IMR-90 (cell line): ENCODE data around the gene SARM1. TPM values are rescaled to one million over a fixed set of nuclear protein-coding genes. Genes with fewer than 3 reads are reported as not detected.

Experiments
- ATAC-seq: fragments of 200-7000 bp; cut with Tn5 transposase; 2 replicates; pipeline ENCODE4 v1.9.1; 2020; ENCODE audit warnings: low read depth, mild to moderate bottlenecking, moderate library complexity
- BruUV-seq: library from RNA; stranded (reverse); fragments of 400-500 nt; replicated peaks from 2 replicates; lab custom pipeline; 2021; lab: Mats Ljungman, UMichigan
- CTCF ChIA-PET: fragments of 300-600 bp; formaldehyde crosslinking; extraction: SDS; loops from one replicate; lab custom pipeline; 2021; ENCODE audit warnings: antibody characterized with exemption; lab: Yijun Ruan, JAX
- POLR2A ChIA-PET: fragments of 300-600 bp; sonication (Branson Sonifier 250); formaldehyde crosslinking; loops from one replicate; lab custom pipeline; 2022; ENCODE audit warnings: antibody characterized with exemption; ENCODE audit not compliant: unreplicated experiment; lab: Charles Lee
- DNase-seq: peaks from one replicate; pipeline ENCODE4 v3.0.0; 2013
- H2AFZ ChIP-seq: replicated peaks from 2 replicates; pipeline ENCODE3; 2013; ENCODE audit warnings: low read length, mild to moderate bottlenecking; ENCODE audit not compliant: poor library complexity
- H2AK5ac ChIP-seq: 2 replicates; pipeline ENCODE4 v1.6.1; 2013; ENCODE audit warnings: low read depth, low read length, inconsistent platforms
- H2AK9ac ChIP-seq: replicated peaks from 2 replicates; pipeline ENCODE3; 2013; ENCODE audit warnings: mild to moderate bottlenecking, low read depth, low read length, moderate library complexity; ENCODE audit not compliant: poor library complexity
- H2BK120ac ChIP-seq: 2 replicates; pipeline ENCODE4 v1.6.1; 2013; ENCODE audit warnings: low read depth, low read length, inconsistent platforms
- H2BK15ac ChIP-seq: 3 replicates; pipeline ENCODE4 v1.6.1; 2013; ENCODE audit warnings: low read depth, low read length, inconsistent platforms
- H2BK20ac ChIP-seq: 2 replicates; pipeline ENCODE4 v1.6.1; 2013; ENCODE audit warnings: low read depth, mild to moderate bottlenecking, inconsistent platforms, low read length, moderate library complexity
- H2BK5ac ChIP-seq: 2 replicates; pipeline ENCODE4 v1.6.1; 2013; ENCODE audit warnings: mild to moderate bottlenecking, low read depth, low read length, inconsistent platforms; ENCODE audit not compliant: poor library complexity, severe bottlenecking
- H3K14ac ChIP-seq: replicated peaks from 2 replicates; pipeline ENCODE4 v1.6.1; 2013; ENCODE audit warnings: low read depth, low read length, inconsistent platforms
- H3K18ac ChIP-seq: 2 replicates; pipeline ENCODE4 v1.6.1; 2013; ENCODE audit warnings: low read depth, low read length, control low read depth
- H3K23ac ChIP-seq: 2 replicates; pipeline ENCODE4 v1.6.1; 2013; ENCODE audit warnings: low read depth, low read length, inconsistent platforms
- H3K27ac ChIP-seq: 2 replicates; pipeline ENCODE4 v1.5.1; 2013; ENCODE audit warnings: mild to moderate bottlenecking, control low read depth, low read length; ENCODE audit not compliant: insufficient read depth
- H3K27me3 ChIP-seq: 2 replicates; pipeline ENCODE4 v1.6.1; 2013; ENCODE audit warnings: low read length; ENCODE audit not compliant: control insufficient read depth, insufficient read depth
- H3K36me3 ChIP-seq: 2 replicates; pipeline ENCODE4 v1.6.1; 2013; ENCODE audit warnings: low read length, mixed read lengths; ENCODE audit not compliant: control insufficient read depth, insufficient read depth
- H3K4ac ChIP-seq: 2 replicates; pipeline ENCODE4 v1.6.1; 2013; ENCODE audit warnings: low read depth, low read length, inconsistent platforms
- H3K4me1 ChIP-seq: 2 replicates; pipeline ENCODE4 v1.6.1; 2013; ENCODE audit warnings: low read length, mixed read lengths; ENCODE audit not compliant: control insufficient read depth, insufficient read depth
- H3K4me2 ChIP-seq: 2 replicates; pipeline ENCODE4 v1.6.1; 2013; ENCODE audit warnings: low read depth, mild to moderate bottlenecking, control low read depth, low read length, moderate library complexity
- H3K4me3 ChIP-seq: 2 replicates; pipeline ENCODE4 v1.5.1; 2013; ENCODE audit warnings: low read depth, mild to moderate bottlenecking, control low read depth, low read length, moderate library complexity; ENCODE audit not compliant: insufficient read depth
- H3K56ac ChIP-seq: 2 replicates; pipeline ENCODE4 v1.6.1; 2013; ENCODE audit warnings: low read length, inconsistent platforms; ENCODE audit not compliant: insufficient read depth; ENCODE audit errors: extremely low read depth
- H3K79me1 ChIP-seq, 2 experiments: 2 replicates each; pipeline ENCODE4 v1.6.1; 2013; ENCODE audit warnings: low read length in 2 of 2, inconsistent platforms in 1 of 2, low read depth in 1 of 2
- H3K9ac ChIP-seq: 2 replicates; pipeline ENCODE4 v1.6.1; 2013; ENCODE audit warnings: low read depth, low read length, control low read depth
- H3K9me1 ChIP-seq: 2 replicates; pipeline ENCODE4 v1.6.1; 2013; ENCODE audit warnings: low read length, inconsistent platforms; ENCODE audit not compliant: insufficient read depth
- H3K9me3 ChIP-seq: 2 replicates; pipeline ENCODE4 v1.6.1; 2013; ENCODE audit warnings: low read length; ENCODE audit not compliant: control insufficient read depth, insufficient read depth
- H4K20me1 ChIP-seq: 2 replicates; pipeline ENCODE4 v1.6.1; 2013; ENCODE audit warnings: low read length, inconsistent platforms; ENCODE audit not compliant: insufficient read depth
- H4K5ac ChIP-seq: 2 replicates; pipeline ENCODE4 v1.6.1; 2013; ENCODE audit warnings: mild to moderate bottlenecking, low read depth, low read length, control low read depth
- H4K8ac ChIP-seq, 2 experiments: 2 replicates each; pipeline ENCODE4 v1.6.1; 2013; ENCODE audit warnings: low read depth in 2 of 2, low read length in 2 of 2, control low read depth in 1 of 2, inconsistent platforms in 1 of 2
- H4K91ac ChIP-seq: 2 replicates; pipeline ENCODE4 v1.6.1; 2013; ENCODE audit warnings: low read depth, low read length, inconsistent platforms; ENCODE audit not compliant: insufficient read depth
- CEBPB ChIP-seq: IDR thresholded peaks from 2 replicates; pipeline ENCODE4 v1.6.1; 2012; ENCODE audit warnings: low read depth, low read length, improper control_type of control experiment
- CHD1 ChIP-seq: IDR thresholded peaks from 2 replicates; pipeline ENCODE4 v1.6.1; 2012; ENCODE audit warnings: low read depth, low read length, improper control_type of control experiment
- FOS ChIP-seq: fragments of 150-350 bp; IDR thresholded peaks from 2 replicates; pipeline ENCODE4 v1.6.1; 2016; ENCODE audit warnings: low read depth, low read length
- MAZ ChIP-seq: IDR thresholded peaks from 2 replicates; pipeline ENCODE4 v1.6.1; 2012; ENCODE audit warnings: low read depth, mild to moderate bottlenecking, low read length, improper control_type of control experiment, moderate library complexity, borderline replicate concordance
- NFE2L2 ChIP-seq: fragments of 150-350 bp; IDR thresholded peaks from 2 replicates; pipeline ENCODE4 v1.6.1; 2016; ENCODE audit warnings: low read depth, mild to moderate bottlenecking, low read length
- RAD21 ChIP-seq: IDR thresholded peaks from 2 replicates; pipeline ENCODE4 v1.6.1; 2012; ENCODE audit warnings: low read length, improper control_type of control experiment
- RCOR1 ChIP-seq: IDR thresholded peaks from 2 replicates; pipeline ENCODE4 v1.6.1; 2012; ENCODE audit warnings: mild to moderate bottlenecking, low read length, improper control_type of control experiment; ENCODE audit not compliant: insufficient replicate concordance
- WGBS, 2 experiments: methylation state at CpG; one replicate each; pipeline versions ENCODE4 v1.1.5 to v1.1.7; 2013; ENCODE audit warnings: missing lambda C conversion rate in 2 of 2; ENCODE audit not compliant: insufficient read length in 1 of 2; ENCODE audit errors: extremely low coverage in 2 of 2; 5-methylcytosine and 5-hydroxymethylcytosine counted together
- dilution Hi-C: fragments of 300-500 bp; cut with HindIII; formaldehyde crosslinking; loops from one replicate; pipeline ENCODE4 v1.14.3; 2018; ENCODE audit warnings: low sequenced_read_pairs; ENCODE audit not compliant: unreplicated experiment
- in situ Hi-C: fragments of 300-500 bp; cut with MboI; formaldehyde crosslinking; loops from 3 replicates; pipeline ENCODE4 v1.14.3; 2019; ENCODE audit warnings: low sequenced_read_pairs, inconsistent platforms, mixed read lengths
- intact Hi-C: fragments of 100-400 bp; cut with micrococcal nuclease; formaldehyde crosslinking; loops from 2 replicates; pipeline ENCODE4 v1.10.0; 2022
- polyA plus RNA-seq, 3 experiments: library from polyadenylated mRNA; depleted of rRNA; stranded (reverse); fragments of >200 nt; gene quantifications; 2 replicates each; pipeline ENCODE4 v1.2.3, GENCODE V29; 2012; ENCODE audit warnings: low replicate concordance in 1 of 3
- total RNA-seq: library from RNA; depleted of rRNA; stranded (reverse); fragments of >200 nt; gene quantifications from 2 replicates; pipeline ENCODE4 v1.2.3, GENCODE V29; 2012

The SARM1 gene
- total and polyA plus RNA-seq, 2 of the 4 experiments (the other 2 are of a cell fraction): 3.4 to 11.4 TPM

- no peak for TF ChIP-seq CHD1
These were observed 2.4 kb upstream of the SARM1 start (continued) for GRCh38 chr17:28368915-28369683.

- ATAC-seq (no peak), DNase-seq (no peak)
- no peaks in the 10 kb centered on the region for H3K9me3 ChIP-seq
- 0 out of 2 replicates have a peak overlapping the region, but pooled peaks have one; percentile 9 for H2BK20ac ChIP-seq
- H2AK5ac ChIP-seq: peak overlapping the region; percentile 86
- peak overlapping the region; percentile 65 for H2AK9ac ChIP-seq
- 35% methylated on average over 2 of the region's 10 CpGs; no CpG with 5 or more reads in 1 of the 2 experiments for WGBS, 2 experiments
- POLR2A ChIA-PET: interaction anchor here (0.6 to 0.8 kb wide), 2 partner anchors 12 to 318 kb away, joined by 3 to 4 read pairs; partner anchors contain the start of gene POLDIP2
- intact Hi-C loops: no loop called here
- CTCF ChIA-PET: interaction anchor here (1.3 kb wide), 1 partner anchor 13 kb away, joined by 6 read pairs; the partner anchor contains the start of gene POLDIP2
- in situ Hi-C loops: no loop called here
- peak overlapping the region; percentile 62; the same call in 1 of the 2 replicates for H2BK120ac ChIP-seq
- H3K27me3 ChIP-seq: no peaks in the 10 kb centered on the region
- peak overlapping the region; percentile 47; the same call in 1 of the 2 replicates for H3K9ac ChIP-seq
- no peak overlapping the region; the same call in 1 of the 2 replicates for H3K18ac ChIP-seq
- no TSS peak for BruUV-seq
- no peak overlapping the region for H3K56ac ChIP-seq
- peaks cover 14% of the 10 kb centered on the region; the same call in 1 of the 2 replicates for H3K4me1 ChIP-seq
- H3K4me2 ChIP-seq: no peak overlapping the region
- TF ChIP-seq RCOR1 (no peak), MAZ (no peak), NFE2L2 (no peak), CEBPB (no peak), RAD21 (no peak), FOS (no peak)
- dilution Hi-C loops: no loop called here
- H2BK5ac ChIP-seq: peak overlapping the region; percentile 51
- H3K79me1 ChIP-seq: peaks cover 5 to 24% of the 10 kb centered on the region in 2 experiments; a peak in 3 of 4 replicates
- peaks cover 31% of the 10 kb centered on the region for H3K9me1 ChIP-seq
- H4K20me1 ChIP-seq: peaks cover 25% of the 10 kb centered on the region
- H3K4ac ChIP-seq: peak overlapping the region; percentile 70; the same call in 1 of the 2 replicates
- peak overlapping the region in 1 of 2 experiments; percentile 25; a peak in 1 of 4 replicates for H4K8ac ChIP-seq
- peak overlapping the region; percentile 23; the same call in 1 of the 3 replicates for H2BK15ac ChIP-seq
- H3K4me3 ChIP-seq: no peak overlapping the region
- 0 out of 2 replicates have a peak overlapping the region, but pooled peaks have one; percentile 62 for H3K14ac ChIP-seq
- H4K91ac ChIP-seq: peak overlapping the region; percentile 75
- peaks cover 1% of the 10 kb centered on the region; the same call in 1 of the 2 replicates for H3K36me3 ChIP-seq
- peak overlapping the region; percentile 93 for H3K27ac ChIP-seq
- no peak overlapping the region; the same call in 1 of the 2 replicates for H4K5ac ChIP-seq
- H3K23ac ChIP-seq: no peak overlapping the region
- H2AFZ ChIP-seq: peak overlapping the region; percentile 70
These were observed 1.8 kb upstream of the SARM1 start for GRCh38 chr17:28369684-28370034.
